K562 (cell line): Measurements from ENCODE around the gene MLX. TPM values are rescaled to one million over a fixed set of nuclear protein-coding genes. Genes with fewer than 3 reads are reported as not detected.
"Not testable (repeated sequence)": the region's sequence is repeated elsewhere in the genome, so short reads cannot be mapped to it uniquely, and the experiment has no call there.

ENCODE experiments used
- ATAC-seq: fragments of 200-7000 bp; cut with Tn5 transposase; 3 replicates; pipeline ENCODE4 v1.9.1; 2020; ENCODE audit warnings: moderate library complexity
- BruUV-seq: library from RNA; stranded (reverse); fragments of 400-500 nt; replicated peaks from 2 replicates; lab custom pipeline; 2021; lab: Mats Ljungman, UMichigan
- CTCF ChIA-PET: fragments of 300-600 bp; formaldehyde crosslinking; extraction: SDS; loops from one replicate; lab custom pipeline; 2021; ENCODE audit warnings: low intra/inter-chr PET ratio; lab: Yijun Ruan, JAX
- POLR2A ChIA-PET: fragments of 300-600, 350-650 bp; sonication (Branson Sonifier 250); formaldehyde crosslinking; extraction: SDS; loops from one replicate; lab custom pipeline; 2021; ENCODE audit warnings: antibody characterized with exemption, inconsistent platforms; lab: Yijun Ruan, JAX
- DNase-seq, 4 experiments: peaks; one replicate each; pipeline versions ENCODE4 v3.0.0 to v3.0.0-alpha.2; 2011 to 2018; ENCODE audit warnings: low spot score in 3 of 4, mixed read lengths in 3 of 4; ENCODE audit errors: extremely low read depth in 1 of 4
- FAIRE-seq: peaks from 2 replicates; lab custom pipeline; 2011; peaks lifted over from hg19 to GRCh38; lab: Jason Lieb, UNC
- H2AFZ ChIP-seq: 2 replicates; pipeline ENCODE4 v1.6.0; 2011; ENCODE audit warnings: low read depth, low read length, control low read depth, inconsistent platforms
- H3K27ac ChIP-seq: fragments of 200-600 bp; 3 replicates; pipeline ENCODE4 v1.8.0; 2011; ENCODE audit warnings: low read depth, mild to moderate bottlenecking, control low read depth, inconsistent platforms, low read length, moderate library complexity, mixed read lengths; ENCODE audit errors: extremely low read depth
- H3K27me3 ChIP-seq, 2 experiments: fragments of 300-600 bp in 1 of 2; 2 replicates in 1 of 2; 3 replicates in 1 of 2; pipeline versions ENCODE4 v1.6.0 to v1.8.0; 2011; ENCODE audit warnings: inconsistent platforms in 2 of 2, low read length in 2 of 2, mild to moderate bottlenecking in 1 of 2, mixed read lengths in 1 of 2, moderate library complexity in 1 of 2; ENCODE audit not compliant: control insufficient read depth in 2 of 2, insufficient read depth in 2 of 2
- H3K36me3 ChIP-seq: fragments of 300-600 bp; 3 replicates; pipeline ENCODE4 v1.8.0; 2011; ENCODE audit warnings: mild to moderate bottlenecking, low read length, inconsistent platforms; ENCODE audit not compliant: control insufficient read depth, insufficient read depth
- H3K4me1 ChIP-seq, 2 experiments: fragments of 200-600 bp in 1 of 2; replicated peaks in 1 of 2; 2 replicates in 1 of 2; 3 replicates in 1 of 2; pipeline versions ENCODE4 v1.5.1 to v1.8.0; 2011; ENCODE audit warnings: inconsistent platforms in 2 of 2, low read length in 2 of 2, mild to moderate bottlenecking in 1 of 2, mixed read lengths in 1 of 2, moderate library complexity in 1 of 2; ENCODE audit not compliant: control insufficient read depth in 2 of 2, insufficient read depth in 2 of 2
- H3K4me2 ChIP-seq: 2 replicates; pipeline ENCODE4 v1.6.1; 2011; ENCODE audit warnings: low read length, control low read depth, inconsistent platforms, mixed read lengths; ENCODE audit not compliant: insufficient read depth
- H3K4me3 ChIP-seq: fragments of 200-600 bp; sonication (generic), shearing (Covaris generic); 2 replicates; pipeline ENCODE4 v1.5.1; 2016; ENCODE audit warnings: control low read depth, inconsistent platforms
- H3K79me2 ChIP-seq: fragments of 200-600 bp; 3 replicates; pipeline ENCODE4 v1.8.0; 2011; ENCODE audit warnings: low read length, inconsistent platforms; ENCODE audit not compliant: control insufficient read depth, insufficient read depth
- H3K9ac ChIP-seq, 2 experiments: 2 replicates each; pipeline versions ENCODE4 v1.6.0 to v1.6.1; 2011; ENCODE audit warnings: low read depth in 2 of 2, low read length in 2 of 2, control low read depth in 1 of 2, inconsistent platforms in 1 of 2, mild to moderate bottlenecking in 1 of 2, mixed read lengths in 1 of 2; ENCODE audit not compliant: insufficient read depth in 1 of 2
- H3K9me1 ChIP-seq: one replicate; pipeline ENCODE4 v1.6.0; 2011; ENCODE audit warnings: inconsistent platforms, mild to moderate bottlenecking, low read length, moderate library complexity; ENCODE audit not compliant: control insufficient read depth, insufficient read depth
- H3K9me3 ChIP-seq: replicated peaks from 2 replicates; pipeline ENCODE4 v1.5.1; 2011; ENCODE audit warnings: low read depth, low read length, inconsistent platforms; ENCODE audit not compliant: control insufficient read depth, insufficient read depth
- H4K20me1 ChIP-seq: replicated peaks from 2 replicates; pipeline ENCODE4 v1.6.1; 2011; ENCODE audit warnings: low read length, inconsistent platforms, mixed read lengths; ENCODE audit not compliant: control insufficient read depth, insufficient read depth
- EGR1 ChIP-seq: fragments of 450-650 bp; conservative IDR thresholded peaks from 2 replicates; pipeline ENCODE4 v1.6.1; 2017; ENCODE audit warnings: mild to moderate bottlenecking
- KDM4B ChIP-seq, 2 experiments: fragments of 450-650 bp in 1 of 2; sonication (generic) in 1 of 2; IDR thresholded peaks; 2 replicates each; pipeline ENCODE4 v1.6.1; 2016 to 2017; ENCODE audit warnings: borderline replicate concordance in 2 of 2, antibody characterized with exemption in 1 of 2, low read depth in 1 of 2, mild to moderate bottlenecking in 1 of 2
- POLR2A ChIP-seq: fragments of 450-650 bp; conservative IDR thresholded peaks from 2 replicates; pipeline ENCODE4 v1.6.1; 2016
- ZNF121 ChIP-seq: sonication (generic); formaldehyde crosslinking; conservative IDR thresholded peaks from 2 replicates; pipeline ENCODE4 v1.8.0; 2022; ENCODE audit warnings: missing genetic modification reagents
- ZNF146 ChIP-seq: IDR thresholded peaks from one replicate; pipeline ENCODE4 v1.6.1; 2018; ENCODE audit warnings: missing compliant biosample characterization; ENCODE audit not compliant: unreplicated experiment
- WGBS: fragments of 100-300 bp; shearing (Covaris generic); methylation state at CpG from one replicate; pipeline ENCODE4 v1.1.6; 2016; ENCODE audit warnings: low coverage, mixed read lengths; ENCODE audit not compliant: insufficient coverage; ENCODE audit errors: missing lambda C conversion rate; 5-methylcytosine and 5-hydroxymethylcytosine counted together
- in situ Hi-C: fragments of 300-500 bp; cut with MboI; formaldehyde crosslinking; loops from 4 replicates; pipeline ENCODE4 v1.15.0; 2018; ENCODE audit warnings: inconsistent platforms, mixed read lengths
- intact Hi-C: fragments of 100-400 bp; cut with micrococcal nuclease; formaldehyde crosslinking; loops from 2 replicates; pipeline ENCODE4 v1.14.2; 2022
- polyA plus RNA-seq, 8 experiments: library from polyadenylated mRNA; depleted of rRNA in 4 of 8; stranded (reverse) in 5 of 8; unstranded in 3 of 8; fragments of >200 nt; fragmentation: Nextera tagmentation in 2 of 8; fragmentation: Illumina TruSeq in 1 of 8; extraction: Ambion mirVana in 2 of 8; extraction: Trizol in 1 of 8; gene quantifications; 2 replicates each; pipeline versions ENCODE4 v1.2.1 to v1.2.3, GENCODE V29; 2011 to 2014; ENCODE audit warnings: inconsistent platforms in 1 of 8, missing spikeins in 1 of 8
- total RNA-seq, 7 experiments: library from RNA; depleted of rRNA in 6 of 7; stranded (reverse); fragments of >200 nt in 6 of 7; fragmentation: Illumina TruSeq in 2 of 7; extraction: Trizol in 2 of 7; gene quantifications; 2 replicates each; pipeline versions ENCODE4 v1.2.1 to v1.2.3, GENCODE V29; 2011 to 2021; ENCODE audit warnings: low replicate concordance in 1 of 7

MLX gene
- total and polyA plus RNA-seq, 9 of the 15 experiments (the other 6 are each of a cell fraction or from before 2014, with no cell fraction given): 42.9 to 100 (median 58.9) TPM

DNA sequence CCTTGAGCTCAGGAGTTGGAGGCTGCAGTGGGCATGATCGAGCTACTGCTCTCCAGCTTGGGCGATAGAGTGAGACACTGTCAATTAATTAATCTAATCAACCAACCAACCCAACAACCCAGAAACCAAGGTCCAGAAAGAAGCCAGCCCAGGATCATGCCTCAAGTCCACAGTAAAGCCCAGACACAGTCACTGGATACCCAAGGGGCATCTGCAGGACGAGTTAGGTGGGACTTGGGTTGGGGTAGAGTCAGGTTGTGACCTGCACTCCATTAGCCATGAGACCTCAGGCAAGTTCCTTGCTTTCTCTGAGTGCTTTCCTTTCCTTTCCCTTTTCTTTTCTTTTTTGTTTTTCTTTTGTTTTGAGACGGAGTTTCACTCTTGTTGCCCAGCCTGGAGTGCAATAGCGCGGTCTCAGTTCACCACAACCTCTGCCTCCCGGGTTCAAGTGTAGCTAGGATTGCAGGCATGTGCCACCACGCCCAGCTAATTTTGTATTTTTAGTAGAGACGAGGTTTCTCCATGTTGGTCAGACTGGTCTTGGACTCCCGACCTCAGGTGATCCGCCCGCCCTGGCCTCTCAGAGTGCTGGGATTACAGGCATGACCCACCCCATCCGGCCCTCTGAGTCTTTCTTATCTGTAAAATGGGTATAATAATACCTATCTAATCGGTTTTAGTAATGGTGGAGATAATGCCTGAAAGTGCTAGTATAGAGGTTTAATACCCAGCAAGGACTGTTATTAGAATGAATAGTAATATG is 17.7 kb upstream of the MLX start:
- DNase-seq: no peak
- WGBS: 74% methylated on average over 14 of the region's 14 CpGs
- BruUV-seq: no TSS peak
- FAIRE-seq: peak; percentile 19
- Histone ChIP-seq H3K4me3 (no peak overlapping the region), H3K9ac (no peak overlapping the region), H3K4me1 (peaks cover 13 to 39% of the 10 kb centered on the region in 2 experiments; a peak in 4 of 5 replicates), H3K79me2 (peaks cover 14% of the 10 kb centered on the region), H3K9me1 (no peaks in the 10 kb centered on the region), H3K4me2 (no peak overlapping the region), H3K9me3 (no peaks in the 10 kb centered on the region), H3K27ac (no peak overlapping the region; the same call in 2 of the 3 replicates), H4K20me1 (no peaks in the 10 kb centered on the region), H3K27me3 (no peaks in the 10 kb centered on the region), H2AFZ (no peak overlapping the region), H3K36me3 (peaks cover 5% of the 10 kb centered on the region; the same call in 1 of the 3 replicates)
- TF ChIP-seq KDM4B (IDR thresholded peaks at IDR 0.05; ENCODE audit: borderline replicate concordance in 2 of 2, low read depth in 1 of 2): no peak
- no peak for TF ChIP-seq ZNF121 (CRISPR knock-in tag)
- no peak for TF ChIP-seq ZNF146
- TF ChIP-seq POLR2A: 0 out of 2 replicates have a peak, but pooled peaks have one; percentile 37
- no peak for TF ChIP-seq EGR1
- in situ Hi-C loops (no loop called here), intact Hi-C loops (no loop called here)
- no peak for ATAC-seq
- ChIA-PET CTCF (no interaction called here), POLR2A (interaction anchor here (0.5 kb wide), 1 partner anchor 77 kb away, joined by 3 read pairs; no protein-coding TSS in a partner anchor)

DNA sequence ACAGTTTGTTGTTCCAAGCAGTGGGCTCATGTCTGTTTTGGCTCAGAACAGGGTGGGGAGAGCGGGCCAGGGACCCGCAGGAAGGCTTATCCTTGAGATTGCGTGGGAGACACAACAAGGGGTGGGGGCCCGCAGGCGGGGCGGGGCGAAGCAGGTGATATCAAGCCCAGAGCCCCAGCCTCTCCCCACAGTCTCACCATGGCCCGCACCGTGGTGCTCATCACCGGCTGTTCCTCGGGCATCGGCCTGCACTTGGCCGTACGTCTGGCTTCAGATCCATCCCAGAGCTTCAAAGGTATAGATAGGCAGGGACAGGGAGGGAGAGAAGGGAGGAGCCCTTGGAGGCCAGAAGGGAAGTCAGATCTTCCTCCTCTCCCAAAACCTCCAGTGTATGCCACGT is 14.2 kb upstream of the MLX start, which contains the start of gene HSD17B1:
Gene HSD17B1, plus strand, starts transcription at position 188 of the 400 bp plus-strand sequence. Its CDS starts 11 bp downstream, at position 199.
- H3K9me1 ChIP-seq, BruUV-seq, ATAC-seq, H3K27me3 ChIP-seq, H4K20me1 ChIP-seq, intact Hi-C loops, DNase-seq, CTCF ChIA-PET, in situ Hi-C loops, H3K9me3 ChIP-seq, H3K36me3 ChIP-seq, FAIRE-seq: not testable (repeated sequence)
- POLR2A ChIA-PET: interaction anchor here (0.6 to 1.2 kb wide), 2 partner anchors 17 to 263 kb away, joined by 3 read pairs; partner anchors contain the start of gene NAGLU
- H3K4me2 ChIP-seq: peak within 1 kb of the TSS; percentile 96
- WGBS: 67% methylated on average over 8 of the region's 15 CpGs
- H3K27ac ChIP-seq: peak within 1 kb of the TSS; percentile 91
- H3K9ac ChIP-seq: peak within 1 kb of the TSS; percentile 66 to 100
- peaks cover 26% of the 10 kb centered on the region for H3K79me2 ChIP-seq
- H3K4me3 ChIP-seq: peak within 1 kb of the TSS; percentile 87
- peaks cover 18 to 43% of the 10 kb centered on the region in 2 experiments; a peak in 4 of 5 replicates for H3K4me1 ChIP-seq
- peak within 1 kb of the TSS; percentile 85 for H2AFZ ChIP-seq
